GM23338 (cell line): ENCODE measurements around the gene PNPLA7. TPM values are rescaled to one million over a fixed set of nuclear protein-coding genes. Genes with fewer than 3 reads are reported as not detected.

Source experiments
- ATAC-seq: fragments of 200-7000 bp; cut with Tn5 transposase; 3 replicates; pipeline ENCODE4 v1.9.1; 2020
- DNase-seq: peaks from one replicate; pipeline ENCODE4 v3.0.0-alpha.2; 2015; ENCODE audit warnings: low spot score
- H2AFZ ChIP-seq: fragments of 200-600 bp; sonication (generic); 2 replicates; pipeline ENCODE4 v1.8.0; 2016; ENCODE audit warnings: antibody characterized with exemption, mild to moderate bottlenecking, moderate library complexity
- H3F3A ChIP-seq: fragments of 200-600 bp; sonication (generic); replicated peaks from 2 replicates; pipeline ENCODE4 v1.8.0; 2017; ENCODE audit warnings: antibody characterized with exemption, mixed run types, low read depth
- H3K27ac ChIP-seq: fragments of 200-600 bp; sonication (generic); 2 replicates; pipeline ENCODE4 v1.6.1; 2016; ENCODE audit warnings: low read depth
- H3K27me3 ChIP-seq: fragments of 200-600 bp; sonication (generic); 2 replicates; pipeline ENCODE4 v1.8.0; 2016; ENCODE audit warnings: mild to moderate bottlenecking, mixed run types, moderate library complexity; ENCODE audit not compliant: insufficient read depth
- H3K36me3 ChIP-seq: fragments of 200-600 bp; sonication (generic); 2 replicates; pipeline ENCODE4 v1.8.0; 2016; ENCODE audit warnings: mild to moderate bottlenecking; ENCODE audit not compliant: insufficient read depth
- H3K4me1 ChIP-seq: fragments of 200-600 bp; sonication (generic); 2 replicates; pipeline ENCODE4 v1.8.0; 2016; ENCODE audit warnings: mild to moderate bottlenecking, moderate library complexity; ENCODE audit not compliant: insufficient read depth
- H3K4me2 ChIP-seq: fragments of 200-600 bp; sonication (generic); 2 replicates; pipeline ENCODE4 v1.7.1; 2017; ENCODE audit warnings: mixed run types
- H3K4me3 ChIP-seq: fragments of 200-600 bp; sonication (generic); 2 replicates; pipeline ENCODE4 v1.6.1; 2016; ENCODE audit warnings: mixed run types
- H3K79me2 ChIP-seq: fragments of 200-600 bp; sonication (generic); replicated peaks from 2 replicates; pipeline ENCODE4 v1.8.0; 2017; ENCODE audit warnings: mild to moderate bottlenecking; ENCODE audit not compliant: insufficient read depth
- H3K9me2 ChIP-seq: fragments of 200-600 bp; sonication (generic); 2 replicates; pipeline ENCODE4 v1.8.0; 2017; ENCODE audit not compliant: insufficient read depth
- H4K20me1 ChIP-seq: fragments of 200-600 bp; sonication (generic); replicated peaks from 2 replicates; pipeline ENCODE4 v1.8.0; 2017; ENCODE audit warnings: mild to moderate bottlenecking; ENCODE audit not compliant: insufficient read depth
- H3K27ac Mint-ChIP-seq: 2 replicates; pipeline ENCODE4 v1.8.0; 2020; ENCODE audit warnings: inconsistent platforms, mild to moderate bottlenecking, moderate library complexity, mixed read lengths
- H3K27me3 Mint-ChIP-seq: 3 replicates; pipeline ENCODE4 v1.8.0; 2022; ENCODE audit warnings: low read depth, mild to moderate bottlenecking, moderate library complexity, mixed read lengths, inconsistent platforms; ENCODE audit not compliant: insufficient read depth, poor library complexity
- H3K36me3 Mint-ChIP-seq: 3 replicates; pipeline ENCODE4 v1.8.0; 2021; ENCODE audit warnings: low read depth, mild to moderate bottlenecking, inconsistent platforms, moderate library complexity, mixed read lengths
- H3K4me1 Mint-ChIP-seq: 3 replicates; pipeline ENCODE4 v1.8.0; 2020; ENCODE audit warnings: mild to moderate bottlenecking, inconsistent platforms, mixed read lengths
- H3K4me3 Mint-ChIP-seq: 3 replicates; pipeline ENCODE4 v1.8.0; 2021; ENCODE audit warnings: moderate library complexity, mild to moderate bottlenecking, inconsistent platforms, mixed read lengths
- H3K9me3 Mint-ChIP-seq: 3 replicates; pipeline ENCODE4 v1.8.0; 2020; ENCODE audit warnings: moderate library complexity, mild to moderate bottlenecking, inconsistent platforms, mixed read lengths
- CREB1 ChIP-seq: fragments of 250-450 bp; sonication (Bioruptor Pico); IDR thresholded peaks from 2 replicates; pipeline ENCODE4 v1.5.0; 2020; ENCODE audit warnings: low read depth, mild to moderate bottlenecking, moderate library complexity
- CTCF ChIP-seq, 2 experiments: fragments of 200-600 bp in 1 of 2; sonication (generic) in 1 of 2; conservative IDR thresholded peaks; 2 replicates each; pipeline versions ENCODE4 v1.5.1 to v1.6.1; 2016 to 2017; ENCODE audit warnings: antibody characterized with exemption in 2 of 2, low read depth in 2 of 2, mild to moderate bottlenecking in 2 of 2, moderate library complexity in 1 of 2
- JUNB ChIP-seq: IDR thresholded peaks from one replicate; pipeline ENCODE4 v1.6.1; 2016; ENCODE audit warnings: antibody characterized with exemption; ENCODE audit not compliant: unreplicated experiment
- NANOG ChIP-seq: IDR thresholded peaks from 2 replicates; pipeline ENCODE4 v1.6.1; 2016; ENCODE audit warnings: antibody characterized with exemption, borderline replicate concordance
- STAT1 ChIP-seq: IDR thresholded peaks from one replicate; pipeline ENCODE4 v1.6.1; 2016; ENCODE audit warnings: antibody characterized with exemption; ENCODE audit not compliant: unreplicated experiment
- ZNF114 ChIP-seq: fragments of 250-450 bp; sonication (Bioruptor Pico); IDR thresholded peaks from 2 replicates; pipeline ENCODE4 v1.5.0; 2020; ENCODE audit warnings: mild to moderate bottlenecking, moderate library complexity
- ZNF462 ChIP-seq: fragments of 250-450 bp; sonication (Bioruptor Pico); IDR thresholded peaks from 2 replicates; pipeline ENCODE4 v1.5.0; 2020; ENCODE audit warnings: mild to moderate bottlenecking, moderate library complexity
- polyA plus RNA-seq: library from polyadenylated mRNA; unstranded; fragments of >200 nt; fragmentation: Nextera tagmentation; extraction: Ambion mirVana; gene quantifications from 2 replicates; pipeline ENCODE4 v1.2.1, GENCODE V29; 2016
- total RNA-seq: library from RNA; depleted of rRNA; stranded (reverse); fragments of >200 nt; shearing (Covaris generic); gene quantifications from 2 replicates; pipeline ENCODE4 v1.2.3, GENCODE V29; 2014

Gene PNPLA7
- total and polyA plus RNA-seq, 2 experiments from 2014 or later: 0.45 to 0.80 TPM

- TF ChIP-seq JUNB (no peak), CTCF (conservative IDR thresholded peaks at IDR 0.05; ENCODE audit: low read depth in 2 of 2) (no peak), STAT1 (no peak), NANOG (no peak), ZNF114 (no peak), ZNF462 (CRISPR knock-in tag) (no peak), CREB1 (CRISPR knock-in tag) (no peak)
- peaks cover 2% of the 10 kb centered on the region; the same call in 2 of the 3 replicates for H3K4me1 Mint-ChIP-seq
- no peak overlapping the region for H3K4me2 ChIP-seq
- no peak overlapping the region for H3K27ac Mint-ChIP-seq
- no peaks in the 10 kb centered on the region for H3K27me3 ChIP-seq
- no peak overlapping the region for H3K27ac ChIP-seq
- H3K4me1 ChIP-seq: no peaks in the 10 kb centered on the region
- no peaks in the 10 kb centered on the region for H4K20me1 ChIP-seq
- H3K9me2 ChIP-seq: no peaks in the 10 kb centered on the region
- no peak overlapping the region for H3K4me3 ChIP-seq
- no peaks in the 10 kb centered on the region for H3F3A ChIP-seq
- no peak overlapping the region for H3K4me3 Mint-ChIP-seq
- DNase-seq (no peak), ATAC-seq (no peak)
- peaks cover 11% of the 10 kb centered on the region for H3K27me3 Mint-ChIP-seq
- H2AFZ ChIP-seq: no peak overlapping the region
- no peaks in the 10 kb centered on the region for H3K79me2 ChIP-seq
- H3K36me3 Mint-ChIP-seq: no peaks in the 10 kb centered on the region; the same call in 2 of the 3 replicates
- no peaks in the 10 kb centered on the region for H3K36me3 ChIP-seq
- no peaks in the 10 kb centered on the region; the same call in 2 of the 3 replicates for H3K9me3 Mint-ChIP-seq
Observed at GRCh38 chr9:137463931-137464290, 86.3 kb downstream of the PNPLA7 start.
